ENCODE results near the gene RBCK1.
"Not testable (repeated sequence)": the region's sequence is repeated elsewhere in the genome, so short reads cannot be mapped to it uniquely, and the experiment has no call there.

The RBCK1 gene
- 43.3 to 55.2 reads per million in 2 donors for total RNA-seq

GRCh38 chr20:407953-408842 lies at the start of gene RBCK1:
RBCK1 (plus strand) TSS chr20:408299; CDS start chr20:408758, 459 bp downstream.
- DNase-seq = peak; percentile 76 to 91 (median 84)

- no peak for DNase-seq
Measured at GRCh38 chr20:358891-359555, 49.1 kb upstream of the RBCK1 start.

- DNase-seq = no peak
Measured at GRCh38 chr20:361561-361960, 46.5 kb upstream of the RBCK1 start.

- DNase-seq = peak in 1 of 5 experiments; percentile 42
Measured at GRCh38 chr20:362271-363254, 45.5 kb upstream of the RBCK1 start.

- no peak for DNase-seq
Measured at GRCh38 chr20:363319-364078, 44.6 kb upstream of the RBCK1 start.

- peak in 1 of 5 experiments; percentile 39 for DNase-seq
Measured at GRCh38 chr20:364905-365794, 42.9 kb upstream of the RBCK1 start.

GRCh38 chr20:366041-366718 lies 41.9 kb upstream of the RBCK1 start:
- DNase-seq = peak in 1 of 5 experiments; percentile 43

GRCh38 chr20:366719-367485 lies 41.2 kb upstream of the RBCK1 start:
- no peak for DNase-seq

- DNase-seq = no peak
Measured at GRCh38 chr20:367486-367887, 40.6 kb upstream of the RBCK1 start.

GRCh38 chr20:368915-369314 lies 39.2 kb upstream of the RBCK1 start:
- DNase-seq = no peak

- DNase-seq = no peak
Measured at GRCh38 chr20:370151-370600, 37.9 kb upstream of the RBCK1 start.

GRCh38 chr20:370977-371754 lies 36.9 kb upstream of the RBCK1 start:
- no peak for DNase-seq

- DNase-seq = no peak
Measured at GRCh38 chr20:371755-372542, 36.1 kb upstream of the RBCK1 start.

- DNase-seq = not testable (repeated sequence)
Measured at GRCh38 chr20:372543-373082, 35.5 kb upstream of the RBCK1 start.

GRCh38 chr20:373171-373890 lies 34.8 kb upstream of the RBCK1 start:
- DNase-seq = no peak

GRCh38 chr20:375265-375889 lies 32.7 kb upstream of the RBCK1 start:
- DNase-seq = no peak

Measured in T-helper 2 cell (primary cell).